ENCODE measurements around the gene ATP11A. TPM values are rescaled to one million over a fixed set of nuclear protein-coding genes. Genes with fewer than 3 reads are reported as not detected.

Gene ATP11A
- total RNA-seq, 2 donors from 2014 or later: 10.9 to 89.3 TPM

DNA sequence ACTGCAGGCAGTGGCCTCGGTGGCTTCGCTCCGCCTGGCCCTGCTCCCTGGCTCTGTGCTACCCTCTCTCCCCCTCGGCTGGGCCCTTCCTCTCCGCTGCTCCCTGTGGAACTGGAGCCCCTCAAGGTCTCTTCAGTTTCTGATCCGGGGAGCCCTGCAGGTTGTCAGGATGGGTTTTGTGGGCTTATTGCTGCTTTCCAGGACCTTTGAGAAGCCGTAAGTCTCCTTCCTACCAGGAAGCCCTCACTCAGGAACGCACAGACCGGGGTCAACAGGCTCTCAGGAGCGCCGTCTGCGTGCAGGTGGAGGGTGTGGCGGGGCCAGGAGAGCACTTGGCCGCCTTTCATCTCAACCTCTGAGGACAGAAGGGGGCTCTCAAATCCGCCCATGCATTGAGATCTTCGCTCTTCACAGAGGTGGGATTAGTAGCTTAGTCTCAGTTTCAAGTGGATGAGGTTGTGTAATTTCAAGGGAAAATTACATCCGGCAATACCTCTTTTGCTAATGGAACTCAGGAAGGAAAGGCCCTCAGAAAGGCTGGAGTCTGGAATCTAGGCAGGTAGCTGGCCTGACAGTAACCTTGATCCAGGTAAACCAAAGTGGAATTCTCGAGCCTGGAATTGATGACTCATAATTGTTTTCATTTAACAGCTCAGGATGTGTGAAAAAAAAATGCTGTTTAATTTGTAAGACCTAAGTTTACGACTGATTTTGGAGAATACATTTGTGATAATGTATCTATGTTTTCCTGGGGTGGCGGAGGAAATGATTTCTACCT, 102.0 kb downstream of the ATP11A start:
- DNase-seq (ENCODE audit: low spot score): no peak
- Histone ChIP-seq H3K4me3 (no peak overlapping the region), H3K27me3 (replicated peaks; ENCODE audit: insufficient read depth) (no peaks in the 10 kb centered on the region), H3K36me3 (no peaks in the 10 kb centered on the region), H3K9me3 (no peaks in the 10 kb centered on the region), H3K27ac (no peak overlapping the region), H3K4me1 (replicated peaks) (no peaks in the 10 kb centered on the region)
- WGBS: 94% methylated on average over 20 of the region's 20 CpGs
- intact Hi-C loops (cut with DNase I): no loop called here
- TF ChIP-seq, protein P1, sequence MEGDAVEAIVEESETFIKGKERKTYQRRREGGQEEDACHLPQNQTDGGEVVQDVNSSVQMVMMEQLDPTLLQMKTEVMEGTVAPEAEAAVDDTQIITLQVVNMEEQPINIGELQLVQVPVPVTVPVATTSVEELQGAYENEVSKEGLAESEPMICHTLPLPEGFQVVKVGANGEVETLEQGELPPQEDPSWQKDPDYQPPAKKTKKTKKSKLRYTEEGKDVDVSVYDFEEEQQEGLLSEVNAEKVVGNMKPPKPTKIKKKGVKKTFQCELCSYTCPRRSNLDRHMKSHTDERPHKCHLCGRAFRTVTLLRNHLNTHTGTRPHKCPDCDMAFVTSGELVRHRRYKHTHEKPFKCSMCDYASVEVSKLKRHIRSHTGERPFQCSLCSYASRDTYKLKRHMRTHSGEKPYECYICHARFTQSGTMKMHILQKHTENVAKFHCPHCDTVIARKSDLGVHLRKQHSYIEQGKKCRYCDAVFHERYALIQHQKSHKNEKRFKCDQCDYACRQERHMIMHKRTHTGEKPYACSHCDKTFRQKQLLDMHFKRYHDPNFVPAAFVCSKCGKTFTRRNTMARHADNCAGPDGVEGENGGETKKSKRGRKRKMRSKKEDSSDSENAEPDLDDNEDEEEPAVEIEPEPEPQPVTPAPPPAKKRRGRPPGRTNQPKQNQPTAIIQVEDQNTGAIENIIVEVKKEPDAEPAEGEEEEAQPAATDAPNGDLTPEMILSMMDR (IDR thresholded peaks at IDR 0.05): no peak
- TF ChIP-seq POLR2A (IDR thresholded peaks at IDR 0.05): no peak

DNA sequence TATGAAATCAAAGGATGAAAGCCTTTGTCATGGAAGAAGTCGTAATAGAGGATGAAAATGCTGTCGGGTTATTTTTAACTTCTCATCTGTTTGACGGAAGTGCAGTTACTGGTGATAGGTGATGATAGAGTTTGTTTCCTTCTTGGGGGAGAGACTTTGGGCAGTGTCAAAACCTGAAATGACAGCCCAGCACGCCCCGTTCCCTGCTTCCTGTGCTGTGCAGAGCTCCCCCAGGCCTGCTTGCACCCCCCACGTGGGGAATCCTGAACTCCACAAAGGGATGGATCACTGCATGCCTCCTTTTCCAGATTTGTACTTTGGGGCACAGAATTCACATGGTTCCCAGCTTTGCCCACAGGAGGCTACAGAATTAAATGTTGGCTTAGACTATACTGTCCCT, 102.7 kb downstream of the ATP11A start:
- H3K27ac ChIP-seq: no peak overlapping the region

DNA sequence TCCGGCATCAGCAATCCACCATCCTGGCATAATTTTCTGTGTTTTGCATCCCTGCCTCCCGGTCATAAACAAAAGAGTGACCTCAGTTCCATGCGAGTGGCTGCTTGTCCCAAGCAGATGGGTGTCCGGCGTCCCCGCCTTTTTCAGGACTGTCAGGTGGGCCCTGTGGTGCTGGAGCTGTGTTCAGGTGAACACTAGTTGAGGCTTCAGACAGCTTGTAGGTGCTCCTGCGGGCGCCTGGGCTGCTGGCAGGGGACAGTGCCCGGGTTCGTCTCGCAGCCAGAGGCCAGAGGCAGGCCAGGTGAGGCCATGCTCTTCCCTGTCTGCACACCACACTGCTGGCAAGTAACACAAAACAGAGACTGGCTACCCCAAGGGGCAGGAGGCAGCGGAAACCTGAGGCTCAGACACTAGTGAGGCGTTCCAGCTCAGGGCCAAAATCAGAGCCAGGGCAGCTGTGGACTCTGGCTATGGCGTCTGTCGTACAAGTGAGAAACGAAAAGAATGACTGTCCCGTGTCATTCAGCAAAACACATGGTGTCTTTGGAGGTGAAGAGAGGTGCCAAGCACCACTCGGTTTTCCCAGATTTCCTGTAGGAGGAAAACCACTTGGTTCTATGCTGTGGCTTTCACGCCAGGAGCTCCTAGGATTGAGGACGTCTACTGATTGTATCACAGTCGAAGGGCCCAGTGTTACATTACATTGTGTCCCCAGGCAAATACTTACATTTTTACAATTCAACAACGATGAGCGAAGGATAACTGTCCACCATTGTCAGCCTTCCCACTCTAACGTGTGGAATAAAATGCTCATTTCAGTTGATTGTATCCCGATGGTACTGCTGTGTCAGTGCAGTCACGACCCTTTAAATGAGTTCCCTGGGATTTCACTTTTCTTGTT, 104.0 kb downstream of the ATP11A start:
- no peaks in the 10 kb centered on the region for H3K27me3 ChIP-seq (replicated peaks; ENCODE audit: insufficient read depth)
- H3K9me3 ChIP-seq: no peaks in the 10 kb centered on the region
- H3K36me3 ChIP-seq: no peaks in the 10 kb centered on the region
- intact Hi-C loops (cut with DNase I): no loop called here
- H3K4me3 ChIP-seq: no peak overlapping the region
- DNase-seq (ENCODE audit: low spot score): no peak
- TF ChIP-seq POLR2A (IDR thresholded peaks at IDR 0.05): no peak
- H3K4me1 ChIP-seq (replicated peaks): no peaks in the 10 kb centered on the region
- 95% methylated on average over 26 of the region's 26 CpGs for WGBS
- H3K27ac ChIP-seq: no peak overlapping the region

More for the DNA sequence above, 102.7 kb downstream of the ATP11A start:
- intact Hi-C loops (cut with DNase I): no loop called here
- Histone ChIP-seq H3K27me3 (replicated peaks; ENCODE audit: insufficient read depth) (no peaks in the 10 kb centered on the region), H3K9me3 (no peaks in the 10 kb centered on the region), H3K4me1 (replicated peaks) (no peaks in the 10 kb centered on the region), H3K36me3 (no peaks in the 10 kb centered on the region), H3K4me3 (no peak overlapping the region)
- TF ChIP-seq, protein P1 (IDR thresholded peaks at IDR 0.05): no peak
- no peak for TF ChIP-seq POLR2A (IDR thresholded peaks at IDR 0.05)
- no peak for TF ChIP-seq POLR2AphosphoS5 (IDR thresholded peaks at IDR 0.05)
- 78% methylated on average over 6 of the region's 6 CpGs for WGBS
- DNase-seq (ENCODE audit: low spot score): no peak

DNA sequence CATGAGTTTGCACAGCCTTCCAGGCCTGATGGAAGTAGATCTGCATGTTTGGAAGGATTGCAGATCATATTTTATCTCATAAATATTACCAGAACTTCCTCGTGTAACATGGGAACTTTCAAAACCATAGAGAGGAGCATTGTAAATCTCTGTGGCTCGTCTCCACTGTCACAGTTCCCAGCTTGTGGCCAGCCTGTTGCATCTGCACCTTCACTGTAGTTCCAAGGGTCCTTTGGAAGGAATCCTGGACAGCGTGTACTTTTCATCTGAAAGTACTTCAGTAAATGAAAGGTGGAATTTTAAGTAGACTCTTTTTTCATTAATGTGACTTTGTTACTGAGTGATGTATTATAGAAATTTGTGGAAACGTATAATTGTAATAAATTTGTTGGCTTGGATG, 105.4 kb downstream of the ATP11A start:
- Histone ChIP-seq H3K36me3 (no peaks in the 10 kb centered on the region), H3K4me3 (no peak overlapping the region), H3K4me1 (replicated peaks) (no peaks in the 10 kb centered on the region), H3K27me3 (replicated peaks; ENCODE audit: insufficient read depth) (no peaks in the 10 kb centered on the region), H3K9me3 (no peaks in the 10 kb centered on the region), H3K27ac (no peak overlapping the region)
- TF ChIP-seq, protein P1 (IDR thresholded peaks at IDR 0.05): no peak
- no peak for TF ChIP-seq POLR2AphosphoS5 (IDR thresholded peaks at IDR 0.05)
- no peak for TF ChIP-seq POLR2A (IDR thresholded peaks at IDR 0.05)
- 48% methylated on average over 4 of the region's 4 CpGs for WGBS
- intact Hi-C loops (cut with DNase I): no loop called here
- no peak for DNase-seq (ENCODE audit: low spot score)

DNA sequence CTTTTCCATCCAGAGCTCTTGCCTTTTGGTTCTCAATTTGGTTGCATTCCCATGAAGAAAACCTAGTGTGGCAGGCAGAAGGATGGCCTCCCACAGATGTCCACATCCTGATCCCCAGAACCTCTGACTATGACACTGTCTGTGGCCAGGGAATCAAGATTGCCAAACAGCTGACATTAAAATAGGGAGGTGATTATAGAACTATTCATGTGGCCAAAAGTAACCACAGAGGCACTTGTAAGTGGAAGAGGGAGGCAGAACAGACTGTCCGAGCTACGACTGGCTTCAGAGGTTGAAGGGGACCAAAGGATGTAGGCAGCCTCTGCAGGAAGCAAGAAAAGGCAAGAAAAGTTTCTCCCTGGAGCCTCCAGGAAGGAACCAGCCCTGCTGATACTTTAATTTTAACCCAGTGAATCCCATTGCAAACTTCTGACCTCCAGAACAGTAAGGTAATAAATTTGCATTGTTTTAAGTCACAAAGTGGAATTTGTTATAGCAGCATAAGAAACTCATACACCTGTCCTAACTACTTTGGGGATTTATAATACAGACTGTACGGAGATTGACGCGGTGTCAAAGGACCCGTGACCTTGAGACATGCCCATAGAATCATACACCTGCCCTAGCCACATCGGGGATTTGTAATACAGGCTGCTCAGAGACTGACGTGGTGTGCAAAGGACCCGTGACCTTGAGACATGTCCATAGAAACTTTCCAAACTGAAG, 106.5 kb downstream of the ATP11A start:
- no peaks in the 10 kb centered on the region for H3K36me3 ChIP-seq
- TF ChIP-seq, protein P1 (IDR thresholded peaks at IDR 0.05): no peak
- TF ChIP-seq POLR2A (IDR thresholded peaks at IDR 0.05) (no peak), POLR2AphosphoS5 (IDR thresholded peaks at IDR 0.05) (no peak)
- H3K27me3 ChIP-seq (replicated peaks; ENCODE audit: insufficient read depth): no peaks in the 10 kb centered on the region
- intact Hi-C loops (cut with DNase I): no loop called here
- 97% methylated on average over 9 of the region's 9 CpGs for WGBS
- H3K4me3 ChIP-seq: no peak overlapping the region
- no peaks in the 10 kb centered on the region for H3K4me1 ChIP-seq (replicated peaks)
- no peak overlapping the region for H3K27ac ChIP-seq
- H3K9me3 ChIP-seq: no peaks in the 10 kb centered on the region
- DNase-seq (ENCODE audit: low spot score): no peak
